Ovary (tissue), 9 donors: Measurements from ENCODE around the gene ERG. TPM values are rescaled to one million over a fixed set of nuclear protein-coding genes. Genes with fewer than 3 reads are reported as not detected.
A peak's percentile ranks its signal among the peaks of the same experiment; 100 is the strongest.

Experiments used
- DNase-seq, 5 donors: peaks; one replicate each; pipeline ENCODE4 v3.0.0-alpha.2; 2019 to 2020
- H3K27ac ChIP-seq, 2 donors: fragments of 200-600 bp; one replicate each; pipeline versions ENCODE4 v1.5.1 to v1.8.0; 2019 to 2022
- H3K27me3 ChIP-seq: fragments of 200-600 bp; one replicate; pipeline ENCODE4 v1.8.0; 2022
- H3K36me3 ChIP-seq: fragments of 200-600 bp; sonication (generic); one replicate; pipeline ENCODE4 v1.5.1; 2019
- H3K4me1 ChIP-seq: one replicate; pipeline ENCODE4 v1.8.1; 2013; ENCODE audit warnings: mild to moderate bottlenecking, moderate library complexity; ENCODE audit not compliant: insufficient read depth
- H3K4me3 ChIP-seq: fragments of 200-600 bp; sonication (generic); one replicate; pipeline ENCODE4 v1.5.1; 2017
- H3K9me3 ChIP-seq, 2 donors: fragments of 200-600 bp in 1 of 2; sonication (generic) in 1 of 2; one replicate each; pipeline versions ENCODE4 v1.5.1 to v1.8.1; 2013 to 2019; ENCODE audit warnings: mild to moderate bottlenecking in 1 of 2, moderate library complexity in 1 of 2
- EP300 ChIP-seq: sonication (generic); formaldehyde crosslinking; IDR thresholded peaks from one replicate; pipeline ENCODE4 v1.6.1; 2017; ENCODE audit warnings: antibody characterized with exemption
- POLR2A ChIP-seq: fragments of 450-650 bp; IDR thresholded peaks from one replicate; pipeline ENCODE4 v1.6.1; 2017; ENCODE audit warnings: antibody characterized with exemption, mild to moderate bottlenecking, moderate library complexity
- WGBS, 3 donors: extraction: QIAGEN DNeasy Blood & Tissue Kit in 1 of 3; methylation state at CpG; one replicate each; pipeline versions ENCODE4 v1.1.5 to v1.1.7; 2013 to 2017; 5-methylcytosine and 5-hydroxymethylcytosine counted together
- intact Hi-C, 4 donors: fragments of 100-400 bp; cut with DNase I; formaldehyde crosslinking; loops; one replicate each; pipeline versions ENCODE4 v1.11.0 to v1.15.1; 2022 to 2023
- polyA plus RNA-seq, 2 donors: library from polyadenylated mRNA; stranded (reverse); fragments of 200-250 nt in 1 of 2; fragments of 350-450 nt in 1 of 2; fragmentation: Illumina TruSeq in 1 of 2; extraction: RNeasy Lipid Tissue Mini Kit (QIAGEN cat#74804) in 1 of 2; gene quantifications; one replicate each; pipeline ENCODE4 v1.2.3, GENCODE V29; 2013 to 2014
- total RNA-seq, 7 donors: library from RNA; depleted of rRNA in 2 of 7; stranded (reverse); fragments of >200 nt in 2 of 7; fragmentation: NEBNext Ultra II Directional in 3 of 7; extraction: Animal tissue kit (Norgen Biotek cat#: 25700) in 3 of 7; gene quantifications; one replicate each; pipeline versions ENCODE4 v1.1.0 to v1.2.4, GENCODE V29; 2016 to 2023
- TF ChIP-seq, protein P1 (sequence below), 3 donors: fragments of 450-650 bp in 2 of 3; fragments of 200-600 bp in 1 of 3; IDR thresholded peaks; one replicate each; pipeline versions ENCODE4 v1.5.1 to v1.8.0; 2016 to 2022; ENCODE audit warnings: antibody characterized with exemption in 3 of 3, mild to moderate bottlenecking in 1 of 3
- donor health status: DM: no; HTN: no; CAD: no; lungs with moderate emphysema.
- donor health status: DM: no; HTN: no; CAD: no.
- donor health status: Bipolar disorder and iron deficiency.
- donor health status: DM: yes; HTN: yes; CAD: no.
- donor health status: DM: no; HTN: no; CAD: no.
- donor health status: DM: yes; HTN: yes; CAD: no.

Gene ERG
- total and polyA plus RNA-seq, 9 donors, result 3.8 to 23.1 (median 9.5) TPM

- no peak for TF ChIP-seq EP300
- TF ChIP-seq, protein P1, sequence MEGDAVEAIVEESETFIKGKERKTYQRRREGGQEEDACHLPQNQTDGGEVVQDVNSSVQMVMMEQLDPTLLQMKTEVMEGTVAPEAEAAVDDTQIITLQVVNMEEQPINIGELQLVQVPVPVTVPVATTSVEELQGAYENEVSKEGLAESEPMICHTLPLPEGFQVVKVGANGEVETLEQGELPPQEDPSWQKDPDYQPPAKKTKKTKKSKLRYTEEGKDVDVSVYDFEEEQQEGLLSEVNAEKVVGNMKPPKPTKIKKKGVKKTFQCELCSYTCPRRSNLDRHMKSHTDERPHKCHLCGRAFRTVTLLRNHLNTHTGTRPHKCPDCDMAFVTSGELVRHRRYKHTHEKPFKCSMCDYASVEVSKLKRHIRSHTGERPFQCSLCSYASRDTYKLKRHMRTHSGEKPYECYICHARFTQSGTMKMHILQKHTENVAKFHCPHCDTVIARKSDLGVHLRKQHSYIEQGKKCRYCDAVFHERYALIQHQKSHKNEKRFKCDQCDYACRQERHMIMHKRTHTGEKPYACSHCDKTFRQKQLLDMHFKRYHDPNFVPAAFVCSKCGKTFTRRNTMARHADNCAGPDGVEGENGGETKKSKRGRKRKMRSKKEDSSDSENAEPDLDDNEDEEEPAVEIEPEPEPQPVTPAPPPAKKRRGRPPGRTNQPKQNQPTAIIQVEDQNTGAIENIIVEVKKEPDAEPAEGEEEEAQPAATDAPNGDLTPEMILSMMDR (IDR thresholded peaks at IDR 0.05), result no peak
- no peak for TF ChIP-seq POLR2A
- Histone ChIP-seq H3K27ac (peak overlapping the region in 1 of 2 donors; percentile 20), H3K4me3 (no peak overlapping the region), H3K4me1 (no peaks in the 10 kb centered on the region), H3K36me3 (no peaks in the 10 kb centered on the region), H3K9me3 (no peaks in the 10 kb centered on the region), H3K27me3 (no peaks in the 10 kb centered on the region)
- WGBS, 3 donors, result 2 to 15% (median 3%) methylated on average over 1 of the region's 1 CpG
- no peak for DNase-seq
- intact Hi-C loops, result no loop called here
Measured at GRCh38 chr21:38410466-38410865, 87.8 kb downstream of the ERG start.

GRCh38 chr21:38409907-38410306, 88.4 kb downstream of the ERG start:
- Histone ChIP-seq H3K4me3 (no peak overlapping the region), H3K36me3 (no peaks in the 10 kb centered on the region), H3K27ac (peak overlapping the region in 1 of 2 donors; percentile 20), H3K4me1 (no peaks in the 10 kb centered on the region), H3K9me3 (no peaks in the 10 kb centered on the region), H3K27me3 (no peaks in the 10 kb centered on the region)
- 5 to 11% (median 6%) methylated on average over 3 of the region's 3 CpGs for WGBS, 3 donors
- intact Hi-C loops, result no loop called here
- TF ChIP-seq POLR2A (no peak), EP300 (no peak)
- TF ChIP-seq, protein P1 (IDR thresholded peaks at IDR 0.05), result no peak
- no peak for DNase-seq

GRCh38 chr21:38404177-38404576, 94.1 kb downstream of the ERG start:
- TF ChIP-seq EP300 (no peak), POLR2A (no peak)
- TF ChIP-seq, protein P1 (IDR thresholded peaks at IDR 0.05), result no peak
- H3K27me3 ChIP-seq, result no peaks in the 10 kb centered on the region
- no peaks in the 10 kb centered on the region for H3K36me3 ChIP-seq
- intact Hi-C loops, result no loop called here
- H3K9me3 ChIP-seq, result no peaks in the 10 kb centered on the region
- no peak overlapping the region for H3K4me3 ChIP-seq
- H3K4me1 ChIP-seq, result no peaks in the 10 kb centered on the region
- no peak overlapping the region for H3K27ac ChIP-seq
- no peak for DNase-seq
- 84 to 93% (median 89%) methylated on average over 9 of the region's 9 CpGs for WGBS, 3 donors

DNA sequence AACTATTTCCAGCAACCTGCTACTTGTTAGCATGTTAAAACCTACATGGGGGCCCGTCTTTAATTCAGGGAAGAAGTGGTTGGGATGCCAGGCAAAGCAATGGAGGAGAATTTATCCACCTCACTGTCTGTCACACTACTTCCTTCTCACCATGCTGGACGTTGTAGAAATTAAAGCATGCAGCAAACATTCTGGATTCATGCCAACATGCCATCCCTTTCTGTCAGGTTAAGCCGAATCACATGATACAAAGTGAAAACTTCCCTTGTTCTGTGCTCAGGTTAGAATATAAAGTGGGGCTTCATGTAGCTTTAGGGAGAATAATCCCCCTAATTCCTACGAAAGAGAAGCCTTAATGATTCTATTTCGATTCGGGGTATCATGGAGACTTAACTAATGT, 95.5 kb downstream of the ERG start:
- WGBS, 3 donors, result 71 to 86% (median 72%) methylated on average over 6 of the region's 6 CpGs
- DNase-seq, result no peak
- TF ChIP-seq, protein P1 (IDR thresholded peaks at IDR 0.05), result no peak
- no peak for TF ChIP-seq EP300
- TF ChIP-seq POLR2A, result no peak

More for the DNA sequence above, 95.5 kb downstream of the ERG start:
- intact Hi-C loops, result no loop called here
- Histone ChIP-seq H3K27ac (no peak overlapping the region), H3K27me3 (no peaks in the 10 kb centered on the region), H3K4me1 (no peaks in the 10 kb centered on the region), H3K9me3 (no peaks in the 10 kb centered on the region), H3K36me3 (no peaks in the 10 kb centered on the region), H3K4me3 (no peak overlapping the region)
